Stimulated activated CD8-positive, alpha-beta memory T cell treated with anti-CD3 and anti-CD28 coated beads, Interleukin-15, amount 100 ng/mL, for 24 hours (primary cell): ENCODE measurements around the gene RNF166.

ENCODE experiments used
- DNase-seq: peaks from one replicate; pipeline ENCODE4 v3.0.0-alpha.2; 2020; ENCODE audit warnings: low read depth

Gene RNF166

GRCh38 chr16:88692861-88693260 lies 13.3 kb downstream of the RNF166 start:
- no peak for DNase-seq

- DNase-seq: no peak
Measured at GRCh38 chr16:88691924-88692560, 14.2 kb downstream of the RNF166 start.

- no peak for DNase-seq
Measured at GRCh38 chr16:88691129-88691813, 14.9 kb downstream of the RNF166 start.

- DNase-seq: no peak
Measured at GRCh38 chr16:88690341-88691128, 15.7 kb downstream of the RNF166 start.

GRCh38 chr16:88688013-88688778 lies 18.0 kb downstream of the RNF166 start:
- DNase-seq: no peak

- DNase-seq: no peak
Measured at GRCh38 chr16:88687676-88688012, 18.6 kb downstream of the RNF166 start.

- no peak for DNase-seq
Measured at GRCh38 chr16:88687254-88687576, 19.0 kb downstream of the RNF166 start.

- DNase-seq: peak; percentile 71
Measured at GRCh38 chr16:88686439-88687253, 19.6 kb downstream of the RNF166 start, which contains the start of gene SNAI3. TSS of gene SNAI3 (minus strand) at chr16:88686507. CDS start at chr16:88686406, 101 bp downstream.

- no peak for DNase-seq
Measured at GRCh38 chr16:88686062-88686438, 20.2 kb downstream of the RNF166 start.

- DNase-seq: no peak
Measured at GRCh38 chr16:88685156-88686061, 20.8 kb downstream of the RNF166 start.

GRCh38 chr16:88684569-88685155 lies 21.5 kb downstream of the RNF166 start:
- DNase-seq: no peak

- DNase-seq: no peak
Measured at GRCh38 chr16:88681709-88682451, 24.3 kb downstream of the RNF166 start.

GRCh38 chr16:88681084-88681680 lies 25.0 kb downstream of the RNF166 start:
- DNase-seq: no peak

- DNase-seq: no peak
Measured at GRCh38 chr16:88680554-88681083, 25.6 kb downstream of the RNF166 start.

- DNase-seq: no peak
Measured at GRCh38 chr16:88678224-88678979, 27.8 kb downstream of the RNF166 start.

GRCh38 chr16:88677721-88678120 lies 28.5 kb downstream of the RNF166 start:
- DNase-seq: no peak

GRCh38 chr16:88676502-88677242 lies 29.5 kb downstream of the RNF166 start:
- DNase-seq: no peak
